K562 (cell line): ENCODE results near the gene ZNF862. TPM values are rescaled to one million over a fixed set of nuclear protein-coding genes. Genes with fewer than 3 reads are reported as not detected.

ENCODE experiments used
- BCL6 ChIP-seq: fragments of 250-450 bp; sonication (Bioruptor Pico); IDR thresholded peaks from 2 replicates; pipeline ENCODE4 v1.4.0; 2020
- BRD4 ChIP-seq: fragments of 200-600 bp; sonication (generic); IDR thresholded peaks from 2 replicates; pipeline ENCODE4 v1.6.1; 2017; ENCODE audit warnings: inconsistent platforms
- EZH2 ChIP-seq: IDR thresholded peaks from 2 replicates; pipeline ENCODE4 v1.6.1; 2012; ENCODE audit warnings: low read depth, mild to moderate bottlenecking, inconsistent platforms, low read length, borderline replicate concordance
- FOXK1 ChIP-seq: sonication (generic); formaldehyde crosslinking; IDR thresholded peaks from 2 replicates; pipeline ENCODE4 v1.8.0; 2022; ENCODE audit warnings: missing genetic modification reagents, mild to moderate bottlenecking, borderline replicate concordance
- NCOA6 ChIP-seq: fragments of 450-650 bp; IDR thresholded peaks from 2 replicates; pipeline ENCODE4 v1.6.1; 2017; ENCODE audit warnings: mild to moderate bottlenecking
- NRF1 ChIP-seq, 2 experiments: fragments of 450-650 bp; IDR thresholded peaks in 1 of 2; conservative IDR thresholded peaks in 1 of 2; 2 replicates each; pipeline ENCODE4 v1.6.1; 2014; ENCODE audit warnings: mild to moderate bottlenecking in 2 of 2
- POLR3G ChIP-seq: IDR thresholded peaks from 2 replicates; pipeline ENCODE4 v1.6.1; 2011; ENCODE audit not compliant: insufficient read length, insufficient replicate concordance; ENCODE audit errors: extremely low read depth
- PRPF4 ChIP-seq: fragments of 200-400 bp; formaldehyde crosslinking; IDR thresholded peaks from one replicate; pipeline ENCODE4 v1.6.1; 2017; ENCODE audit warnings: low read length, low read depth, mild to moderate bottlenecking; ENCODE audit not compliant: insufficient read depth, poor library complexity, severe bottlenecking
- RCOR1 ChIP-seq, 2 experiments: IDR thresholded peaks; 2 replicates each; pipeline ENCODE4 v1.6.1; 2012; ENCODE audit warnings: low read depth in 2 of 2, low read length in 2 of 2, borderline replicate concordance in 1 of 2, improper control_type of control experiment in 1 of 2
- SRSF7 ChIP-seq: fragments of 200-400 bp; formaldehyde crosslinking; optimal IDR thresholded peaks from 2 replicates; pipeline ENCODE3; 2017; ENCODE audit warnings: mild to moderate bottlenecking, low read depth, low read length
- TCF7L2 ChIP-seq: fragments of 150-350 bp; IDR thresholded peaks from 2 replicates; pipeline ENCODE4 v1.6.1; 2016; ENCODE audit warnings: low read depth, mild to moderate bottlenecking, low read length, moderate library complexity
- TRIM28 ChIP-seq: fragments of 450-650 bp; IDR thresholded peaks from 2 replicates; pipeline ENCODE4 v1.6.1; 2017
- ZNF212 ChIP-seq: fragments of 450-650 bp; formaldehyde crosslinking; IDR thresholded peaks from 2 replicates; pipeline ENCODE4 v1.4.0; 2020; ENCODE audit warnings: mild to moderate bottlenecking
- ZNF644 ChIP-seq: fragments of 200-800 bp; sonication (Bioruptor generic); IDR thresholded peaks from 2 replicates; pipeline ENCODE4 v1.6.1; 2016; ENCODE audit warnings: low read depth, missing genetic modification characterization, missing compliant biosample characterization
- ZNF778 ChIP-seq: fragments of 450-650 bp; formaldehyde crosslinking; IDR thresholded peaks from 2 replicates; pipeline ENCODE4 v1.4.0; 2020; ENCODE audit warnings: mild to moderate bottlenecking, moderate library complexity
- polyA plus RNA-seq, 8 experiments: library from polyadenylated mRNA; depleted of rRNA in 4 of 8; stranded (reverse) in 5 of 8; unstranded in 3 of 8; fragments of >200 nt; fragmentation: Nextera tagmentation in 2 of 8; fragmentation: Illumina TruSeq in 1 of 8; extraction: Ambion mirVana in 2 of 8; extraction: Trizol in 1 of 8; gene quantifications; 2 replicates each; pipeline versions ENCODE4 v1.2.1 to v1.2.3, GENCODE V29; 2011 to 2014; ENCODE audit warnings: inconsistent platforms in 1 of 8, missing spikeins in 1 of 8
- total RNA-seq, 7 experiments: library from RNA; depleted of rRNA in 6 of 7; stranded (reverse); fragments of >200 nt in 6 of 7; fragmentation: Illumina TruSeq in 2 of 7; extraction: Trizol in 2 of 7; gene quantifications; 2 replicates each; pipeline versions ENCODE4 v1.2.1 to v1.2.3, GENCODE V29; 2011 to 2021; ENCODE audit warnings: low replicate concordance in 1 of 7
- TF ChIP-seq, protein P1 (sequence below): sonication (generic); formaldehyde crosslinking; IDR thresholded peaks from 2 replicates; pipeline ENCODE4 v1.8.1; 2023; ENCODE audit warnings: mild to moderate bottlenecking, missing genetic modification reagents
- TF ChIP-seq, protein P2 (sequence below): fragments of 250-450 bp; sonication (Bioruptor Pico); IDR thresholded peaks from 2 replicates; pipeline ENCODE4 v1.5.0; 2021; ENCODE audit warnings: mild to moderate bottlenecking, borderline replicate concordance
- TF ChIP-seq, protein P3 (sequence below), 2 experiments: IDR thresholded peaks; 2 replicates each; pipeline ENCODE4 v1.6.1; 2012; ENCODE audit warnings: improper control_type of control experiment in 2 of 2, low read depth in 2 of 2, low read length in 2 of 2, borderline replicate concordance in 1 of 2
- TF ChIP-seq, protein P4 (sequence below): sonication (generic); formaldehyde crosslinking; IDR thresholded peaks from 2 replicates; pipeline ENCODE4 v1.8.0; 2023; ENCODE audit warnings: mild to moderate bottlenecking, missing genetic modification reagents

Gene ZNF862
- total and polyA plus RNA-seq, 9 of the 15 experiments (the other 6 are each of a cell fraction or from before 2014, with no cell fraction given): 1.1 to 3.9 (median 2.6) TPM

DNA sequence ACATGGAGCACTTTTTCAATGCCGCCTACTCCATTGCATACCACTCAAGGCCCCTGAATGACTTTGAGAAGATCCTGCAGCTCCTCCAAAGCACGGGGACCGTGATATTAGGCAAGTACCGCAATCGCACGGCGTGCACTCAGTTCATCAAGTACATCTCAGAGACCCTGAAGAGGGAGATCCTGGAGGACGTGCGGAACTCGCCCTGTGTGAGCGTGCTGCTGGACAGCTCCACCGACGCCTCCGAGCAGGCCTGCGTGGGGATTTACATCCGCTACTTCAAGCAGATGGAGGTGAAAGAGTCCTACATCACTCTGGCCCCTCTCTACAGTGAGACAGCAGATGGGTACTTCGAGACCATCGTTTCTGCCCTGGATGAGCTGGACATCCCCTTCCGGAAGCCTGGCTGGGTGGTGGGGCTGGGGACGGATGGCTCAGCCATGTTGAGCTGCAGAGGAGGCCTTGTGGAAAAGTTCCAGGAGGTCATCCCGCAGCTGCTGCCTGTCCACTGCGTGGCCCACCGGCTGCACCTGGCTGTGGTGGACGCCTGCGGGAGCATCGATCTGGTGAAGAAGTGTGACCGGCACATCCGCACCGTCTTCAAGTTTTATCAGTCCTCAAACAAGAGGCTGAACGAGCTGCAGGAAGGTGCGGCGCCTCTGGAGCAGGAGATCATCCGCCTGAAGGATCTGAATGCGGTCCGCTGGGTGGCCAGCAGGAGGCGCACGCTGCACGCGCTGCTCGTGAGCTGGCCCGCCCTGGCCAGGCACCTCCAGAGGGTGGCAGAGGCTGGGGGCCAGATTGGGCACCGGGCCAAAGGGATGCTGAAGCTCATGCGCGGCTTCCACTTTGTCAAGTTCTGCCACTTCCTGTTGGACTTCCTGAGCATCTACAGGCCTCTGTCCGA is 22.9 kb downstream of the ZNF862 start (continued):
- TF ChIP-seq ZNF778 (CRISPR knock-in tag): no peak
- TF ChIP-seq, protein P1, sequence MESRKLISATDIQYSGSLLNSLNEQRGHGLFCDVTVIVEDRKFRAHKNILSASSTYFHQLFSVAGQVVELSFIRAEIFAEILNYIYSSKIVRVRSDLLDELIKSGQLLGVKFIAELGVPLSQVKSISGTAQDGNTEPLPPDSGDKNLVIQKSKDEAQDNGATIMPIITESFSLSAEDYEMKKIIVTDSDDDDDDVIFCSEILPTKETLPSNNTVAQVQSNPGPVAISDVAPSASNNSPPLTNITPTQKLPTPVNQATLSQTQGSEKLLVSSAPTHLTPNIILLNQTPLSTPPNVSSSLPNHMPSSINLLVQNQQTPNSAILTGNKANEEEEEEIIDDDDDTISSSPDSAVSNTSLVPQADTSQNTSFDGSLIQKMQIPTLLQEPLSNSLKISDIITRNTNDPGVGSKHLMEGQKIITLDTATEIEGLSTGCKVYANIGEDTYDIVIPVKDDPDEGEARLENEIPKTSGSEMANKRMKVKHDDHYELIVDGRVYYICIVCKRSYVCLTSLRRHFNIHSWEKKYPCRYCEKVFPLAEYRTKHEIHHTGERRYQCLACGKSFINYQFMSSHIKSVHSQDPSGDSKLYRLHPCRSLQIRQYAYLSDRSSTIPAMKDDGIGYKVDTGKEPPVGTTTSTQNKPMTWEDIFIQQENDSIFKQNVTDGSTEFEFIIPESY (CRISPR knock-in tag): peak; percentile 99
- no peak for TF ChIP-seq SRSF7
- TF ChIP-seq BRD4: no peak
- TF ChIP-seq NRF1 (conservative IDR thresholded peaks at IDR 0.05 in 1 of 2, IDR thresholded peaks at IDR 0.05 in 1 of 2): peak in 1 of 2 experiments; percentile 33; a peak in 2 of 4 replicates
- peak; percentile 70; the same call in 1 of the 2 replicates for TF ChIP-seq FOXK1 (CRISPR knock-in tag)
- TF ChIP-seq, protein P2, sequence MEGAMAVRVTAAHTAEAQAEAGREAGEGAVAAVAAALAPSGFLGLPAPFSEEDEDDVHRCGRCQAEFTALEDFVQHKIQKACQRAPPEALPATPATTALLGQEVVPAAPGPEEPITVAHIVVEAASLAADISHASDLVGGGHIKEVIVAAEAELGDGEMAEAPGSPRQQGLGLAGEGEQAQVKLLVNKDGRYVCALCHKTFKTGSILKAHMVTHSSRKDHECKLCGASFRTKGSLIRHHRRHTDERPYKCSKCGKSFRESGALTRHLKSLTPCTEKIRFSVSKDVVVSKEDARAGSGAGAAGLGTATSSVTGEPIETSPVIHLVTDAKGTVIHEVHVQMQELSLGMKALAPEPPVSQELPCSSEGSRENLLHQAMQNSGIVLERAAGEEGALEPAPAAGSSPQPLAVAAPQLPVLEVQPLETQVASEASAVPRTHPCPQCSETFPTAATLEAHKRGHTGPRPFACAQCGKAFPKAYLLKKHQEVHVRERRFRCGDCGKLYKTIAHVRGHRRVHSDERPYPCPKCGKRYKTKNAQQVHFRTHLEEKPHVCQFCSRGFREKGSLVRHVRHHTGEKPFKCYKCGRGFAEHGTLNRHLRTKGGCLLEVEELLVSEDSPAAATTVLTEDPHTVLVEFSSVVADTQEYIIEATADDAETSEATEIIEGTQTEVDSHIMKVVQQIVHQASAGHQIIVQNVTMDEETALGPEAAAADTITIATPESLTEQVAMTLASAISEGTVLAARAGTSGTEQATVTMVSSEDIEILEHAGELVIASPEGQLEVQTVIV (CRISPR knock-in tag): no peak
- TF ChIP-seq, protein P3, sequence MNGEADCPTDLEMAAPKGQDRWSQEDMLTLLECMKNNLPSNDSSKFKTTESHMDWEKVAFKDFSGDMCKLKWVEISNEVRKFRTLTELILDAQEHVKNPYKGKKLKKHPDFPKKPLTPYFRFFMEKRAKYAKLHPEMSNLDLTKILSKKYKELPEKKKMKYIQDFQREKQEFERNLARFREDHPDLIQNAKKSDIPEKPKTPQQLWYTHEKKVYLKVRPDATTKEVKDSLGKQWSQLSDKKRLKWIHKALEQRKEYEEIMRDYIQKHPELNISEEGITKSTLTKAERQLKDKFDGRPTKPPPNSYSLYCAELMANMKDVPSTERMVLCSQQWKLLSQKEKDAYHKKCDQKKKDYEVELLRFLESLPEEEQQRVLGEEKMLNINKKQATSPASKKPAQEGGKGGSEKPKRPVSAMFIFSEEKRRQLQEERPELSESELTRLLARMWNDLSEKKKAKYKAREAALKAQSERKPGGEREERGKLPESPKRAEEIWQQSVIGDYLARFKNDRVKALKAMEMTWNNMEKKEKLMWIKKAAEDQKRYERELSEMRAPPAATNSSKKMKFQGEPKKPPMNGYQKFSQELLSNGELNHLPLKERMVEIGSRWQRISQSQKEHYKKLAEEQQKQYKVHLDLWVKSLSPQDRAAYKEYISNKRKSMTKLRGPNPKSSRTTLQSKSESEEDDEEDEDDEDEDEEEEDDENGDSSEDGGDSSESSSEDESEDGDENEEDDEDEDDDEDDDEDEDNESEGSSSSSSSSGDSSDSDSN (IDR thresholded peaks at IDR 0.05; ENCODE audit: borderline replicate concordance in 1 of 2, low read depth in 2 of 2, low read length in 2 of 2): no peak
- no peak for TF ChIP-seq TRIM28
- peak in 1 of 2 experiments; percentile 36; a peak in 1 of 4 replicates for TF ChIP-seq RCOR1 (IDR thresholded peaks at IDR 0.05; ENCODE audit: borderline replicate concordance in 1 of 2, low read depth in 2 of 2, low read length in 2 of 2)
- TF ChIP-seq ZNF212 (CRISPR knock-in tag): no peak
- no peak for TF ChIP-seq NCOA6
- TF ChIP-seq POLR3G: no peak
- no peak for TF ChIP-seq TCF7L2
- no peak for TF ChIP-seq BCL6 (CRISPR knock-in tag)
- TF ChIP-seq EZH2: no peak
- TF ChIP-seq ZNF644 (tag): no peak
- TF ChIP-seq, protein P4, sequence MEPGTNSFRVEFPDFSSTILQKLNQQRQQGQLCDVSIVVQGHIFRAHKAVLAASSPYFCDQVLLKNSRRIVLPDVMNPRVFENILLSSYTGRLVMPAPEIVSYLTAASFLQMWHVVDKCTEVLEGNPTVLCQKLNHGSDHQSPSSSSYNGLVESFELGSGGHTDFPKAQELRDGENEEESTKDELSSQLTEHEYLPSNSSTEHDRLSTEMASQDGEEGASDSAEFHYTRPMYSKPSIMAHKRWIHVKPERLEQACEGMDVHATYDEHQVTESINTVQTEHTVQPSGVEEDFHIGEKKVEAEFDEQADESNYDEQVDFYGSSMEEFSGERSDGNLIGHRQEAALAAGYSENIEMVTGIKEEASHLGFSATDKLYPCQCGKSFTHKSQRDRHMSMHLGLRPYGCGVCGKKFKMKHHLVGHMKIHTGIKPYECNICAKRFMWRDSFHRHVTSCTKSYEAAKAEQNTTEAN (CRISPR knock-in tag): 0 out of 2 replicates have a peak, but pooled peaks have one; percentile 28
- no peak for TF ChIP-seq PRPF4
